GM12878 (cell line): Measurements from ENCODE around the gene FAM117B. TPM values are rescaled to one million over a fixed set of nuclear protein-coding genes. Genes with fewer than 3 reads are reported as not detected.

ENCODE experiments used
- ATAC-seq: fragments of 200-7000 bp; cut with Tn5 transposase; 3 replicates; pipeline ENCODE4 v1.9.1; 2020; ENCODE audit warnings: mild to moderate bottlenecking, moderate library complexity
- BruUV-seq: library from RNA; stranded (reverse); fragments of 400-500 nt; replicated peaks from 2 replicates; lab custom pipeline; 2021; lab: Mats Ljungman, UMichigan
- CTCF ChIA-PET: fragments of 300-600 bp; sonication (Branson Sonifier 250); formaldehyde crosslinking; extraction: SDS; loops from one replicate; lab custom pipeline; 2021; ENCODE audit warnings: inconsistent platforms; lab: Yijun Ruan, JAX
- POLR2A ChIA-PET: fragments of 350-600 bp; formaldehyde crosslinking; extraction: SDS; loops from one replicate; lab custom pipeline; 2021; ENCODE audit warnings: inconsistent platforms; lab: Charles Lee
- RAD21 ChIA-PET: fragments of 300-600 bp; sonication (Branson Sonifier 250); formaldehyde crosslinking; loops from one replicate; lab custom pipeline; 2023; ENCODE audit warnings: antibody characterized with exemption; ENCODE audit not compliant: unreplicated experiment; lab: Charles Lee
- SMC1A ChIA-PET: fragments of 300-600 bp; sonication (Branson Sonifier 250); formaldehyde crosslinking; loops from one replicate; lab custom pipeline; 2023; ENCODE audit not compliant: unreplicated experiment, uncharacterized antibody; lab: Charles Lee
- DNase-seq: peaks from one replicate; pipeline ENCODE4 v3.0.0-alpha.2; 2011; ENCODE audit warnings: low read depth, low spot score
- FAIRE-seq: peaks from 3 replicates; lab custom pipeline; 2011; peaks lifted over from hg19 to GRCh38; lab: Jason Lieb, UNC
- H2AFZ ChIP-seq: 2 replicates; pipeline ENCODE4 v1.6.0; 2011; ENCODE audit warnings: low read depth, low read length, control low read depth; ENCODE audit not compliant: control insufficient read depth
- H3K27ac ChIP-seq: 2 replicates; pipeline ENCODE4 v1.5.1; 2011; ENCODE audit warnings: control low read depth; ENCODE audit not compliant: control insufficient read depth, insufficient read depth
- H3K27me3 ChIP-seq, 2 experiments: replicated peaks in 1 of 2; 2 replicates each; pipeline versions ENCODE4 v1.6.0 to v1.6.1; 2011; ENCODE audit warnings: low read length in 1 of 2; ENCODE audit not compliant: control insufficient read depth in 2 of 2, insufficient read depth in 2 of 2
- H3K36me3 ChIP-seq, 2 experiments: 2 replicates each; pipeline ENCODE4 v1.5.1; 2011; ENCODE audit warnings: low read length in 1 of 2; ENCODE audit not compliant: control insufficient read depth in 2 of 2, insufficient read depth in 2 of 2
- H3K4me1 ChIP-seq: 2 replicates; pipeline ENCODE4 v1.6.1; 2011; ENCODE audit warnings: mild to moderate bottlenecking, low read length, moderate library complexity, mixed read lengths; ENCODE audit not compliant: control insufficient read depth, insufficient read depth
- H3K4me2 ChIP-seq: 2 replicates; pipeline ENCODE4 v1.6.0; 2011; ENCODE audit warnings: control low read depth; ENCODE audit not compliant: control insufficient read depth, insufficient read depth
- H3K4me3 ChIP-seq: fragments of 200-600 bp; sonication (generic); 2 replicates; pipeline ENCODE4 v1.5.1; 2016
- H3K79me2 ChIP-seq: 2 replicates; pipeline ENCODE4 v1.6.0; 2011; ENCODE audit warnings: low read length; ENCODE audit not compliant: control insufficient read depth, insufficient read depth
- H3K9ac ChIP-seq: 2 replicates; pipeline ENCODE4 v1.8.0; 2011; ENCODE audit warnings: low read length, control low read depth, mixed read lengths; ENCODE audit not compliant: control insufficient read depth, insufficient read depth
- H3K9me3 ChIP-seq: replicated peaks from 3 replicates; pipeline ENCODE4 v1.5.1; 2011; ENCODE audit warnings: mild to moderate bottlenecking, low read length; ENCODE audit not compliant: control insufficient read depth, insufficient read depth
- H4K20me1 ChIP-seq: 2 replicates; pipeline ENCODE4 v1.6.0; 2011; ENCODE audit not compliant: control insufficient read depth, insufficient read depth
- GABPA ChIP-seq: IDR thresholded peaks from 2 replicates; pipeline ENCODE4 v1.6.1; 2014; ENCODE audit warnings: antibody characterized with exemption, low read depth, mild to moderate bottlenecking, inconsistent platforms
- HCFC1 ChIP-seq: fragments of 150-350 bp; IDR thresholded peaks from 2 replicates; pipeline ENCODE4 v1.6.1; 2014; ENCODE audit warnings: low read length
- HDAC2 ChIP-seq: fragments of 200-600 bp; sonication (generic); IDR thresholded peaks from 2 replicates; pipeline ENCODE4 v1.6.1; 2017
- HDAC6 ChIP-seq: fragments of 200-600 bp; sonication (generic); IDR thresholded peaks from one replicate; pipeline ENCODE4 v1.8.0; 2017; ENCODE audit warnings: antibody characterized with exemption; ENCODE audit not compliant: unreplicated experiment
- IKZF1 ChIP-seq: fragments of 450-650 bp; conservative IDR thresholded peaks from 2 replicates; pipeline ENCODE4 v1.6.1; 2017; ENCODE audit warnings: antibody characterized with exemption, mild to moderate bottlenecking
- KLF5 ChIP-seq: fragments of 450-650 bp; IDR thresholded peaks from 2 replicates; pipeline ENCODE4 v1.6.1; 2014; ENCODE audit warnings: mild to moderate bottlenecking; ENCODE audit not compliant: partially characterized antibody
- MEF2A ChIP-seq: IDR thresholded peaks from 2 replicates; pipeline ENCODE4 v1.6.1; 2011; ENCODE audit warnings: low read depth, mild to moderate bottlenecking, low read length, moderate library complexity; ENCODE audit not compliant: insufficient read depth
- MTA3 ChIP-seq: IDR thresholded peaks from 2 replicates; pipeline ENCODE4 v1.6.1; 2012; ENCODE audit warnings: low read length, inconsistent platforms, borderline replicate concordance
- RBBP5 ChIP-seq: fragments of 200-600 bp; sonication (generic); conservative IDR thresholded peaks from 2 replicates; pipeline ENCODE4 v1.6.1; 2016
- RFX5 ChIP-seq: IDR thresholded peaks from 2 replicates; pipeline ENCODE4 v1.6.1; 2011; ENCODE audit warnings: low read depth, low read length, improper control_type of control experiment
- SIN3A ChIP-seq: IDR thresholded peaks from 2 replicates; pipeline ENCODE4 v1.6.1; 2012; ENCODE audit warnings: low read depth, low read length, improper control_type of control experiment
- SPI1 ChIP-seq: IDR thresholded peaks from 2 replicates; pipeline ENCODE4 v1.6.1; 2011; ENCODE audit warnings: low read depth, mild to moderate bottlenecking, low read length, moderate library complexity, borderline replicate concordance; ENCODE audit not compliant: insufficient read depth
- SUPT20H ChIP-seq: IDR thresholded peaks from 2 replicates; pipeline ENCODE4 v1.6.1; 2011; ENCODE audit warnings: low read depth, mild to moderate bottlenecking, low read length, moderate library complexity, borderline replicate concordance; ENCODE audit not compliant: control insufficient read depth
- ZBED1 ChIP-seq: IDR thresholded peaks from 2 replicates; pipeline ENCODE4 v1.6.1; 2016; ENCODE audit warnings: borderline replicate concordance
- ZNF217 ChIP-seq: fragments of 450-650 bp; IDR thresholded peaks from 2 replicates; pipeline ENCODE4 v1.6.1; 2017; ENCODE audit warnings: antibody characterized with exemption, mild to moderate bottlenecking
- ZZZ3 ChIP-seq: IDR thresholded peaks from 2 replicates; pipeline ENCODE4 v1.6.1; 2011; ENCODE audit warnings: low read depth; ENCODE audit not compliant: control insufficient read depth, insufficient read length
- WGBS: methylation state at CpG from one replicate; pipeline ENCODE4 v1.1.6; 2016; ENCODE audit warnings: low lambda C conversion rate; ENCODE audit not compliant: insufficient replicate concordance, insufficient coverage; ENCODE audit errors: missing lambda C conversion rate; 5-methylcytosine and 5-hydroxymethylcytosine counted together
- in situ Hi-C: fragments of 300-500 bp; cut with MboI; formaldehyde crosslinking; loops from 9 replicates; pipeline ENCODE4 v1.14.3; 2018; ENCODE audit warnings: mixed read lengths
- intact Hi-C: fragments of 100-400 bp; cut with micrococcal nuclease; formaldehyde crosslinking; loops from one replicate; pipeline ENCODE4 v1.14.2; 2022; ENCODE audit not compliant: unreplicated experiment
- polyA plus RNA-seq, 11 experiments: library from polyadenylated mRNA; depleted of rRNA in 4 of 11; unstranded in 6 of 11; stranded (reverse) in 5 of 11; fragments of >200 nt; fragmentation: Nextera tagmentation in 4 of 11; fragmentation: Illumina TruSeq in 1 of 11; extraction: Ambion mirVana in 4 of 11; extraction: Trizol in 1 of 11; gene quantifications; 1 replicate in 1 of 11; 2 replicates in 10 of 11; pipeline versions ENCODE4 v1.2.1 to v1.2.3, GENCODE V29; 2011 to 2016; ENCODE audit warnings: inconsistent platforms in 2 of 11, missing spikeins in 2 of 11, low read depth in 1 of 11
- total RNA-seq, 4 experiments: library from RNA; depleted of rRNA in 3 of 4; stranded (reverse); fragments of >200 nt in 3 of 4; fragmentation: Illumina TruSeq in 1 of 4; extraction: Trizol in 1 of 4; gene quantifications; 2 replicates each; pipeline versions ENCODE4 v1.2.1 to v1.2.3, GENCODE V29; 2013 to 2021
- TF ChIP-seq, protein P1 (sequence below): fragments of 450-650 bp; IDR thresholded peaks from 2 replicates; pipeline ENCODE4 v1.6.1; 2016; ENCODE audit warnings: mild to moderate bottlenecking
- TF ChIP-seq, protein P2 (sequence below): fragments of 450-650 bp; formaldehyde crosslinking; IDR thresholded peaks from 2 replicates; pipeline ENCODE4 v1.5.0; 2022; ENCODE audit warnings: mild to moderate bottlenecking, missing genetic modification characterization

FAM117B gene
- total and polyA plus RNA-seq, 10 of the 15 experiments (the other 5 are each of a cell fraction or from before 2014, with no cell fraction given): 1.6 to 7.6 (median 4.2) TPM

DNA sequence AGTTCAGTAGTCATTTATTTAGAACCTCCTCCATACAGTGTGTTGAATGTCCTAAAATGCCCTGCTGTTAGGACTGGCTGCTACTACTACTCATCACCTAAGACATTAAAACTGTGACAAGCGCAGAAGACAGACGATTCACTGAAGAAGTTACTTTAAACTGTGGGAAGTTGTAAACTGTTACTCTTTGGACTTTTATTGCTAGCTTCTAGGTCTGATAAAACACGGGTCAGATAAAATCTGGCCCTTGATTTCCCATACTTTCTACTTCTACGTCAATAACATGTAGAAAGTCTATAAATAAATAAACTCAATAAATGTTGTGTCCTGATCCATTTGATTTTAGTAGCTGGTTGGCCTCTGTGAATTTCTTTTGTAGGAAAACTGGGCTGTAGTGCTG, 123.4 kb downstream of the FAM117B start:
- BruUV-seq: no TSS peak
- in situ Hi-C loops: no loop called here
- WGBS: 88% methylated on average over 4 of the region's 4 CpGs

More for the DNA sequence above, 123.4 kb downstream of the FAM117B start:
- H3K27me3 ChIP-seq: no peaks in the 10 kb centered on the region
- intact Hi-C loops: no loop called here
- no peaks in the 10 kb centered on the region; a peak in 2 of 4 replicates for H3K36me3 ChIP-seq
- H3K9me3 ChIP-seq: no peaks in the 10 kb centered on the region
- ChIA-PET CTCF (no interaction called here), POLR2A (no interaction called here), SMC1A (interaction anchor here (1.0 to 1.7 kb wide), 4 partner anchors 23 to 170 kb away, joined by 3 to 4 read pairs (median 4); no protein-coding TSS in a partner anchor), RAD21 (interaction anchor here (0.6 kb wide), 1 partner anchor 182 kb away, joined by 3 read pairs; no protein-coding TSS in a partner anchor)
- no peak for DNase-seq
- H4K20me1 ChIP-seq: no peaks in the 10 kb centered on the region
- no peaks in the 10 kb centered on the region for H3K4me1 ChIP-seq
- H3K27ac ChIP-seq: no peak overlapping the region
- H2AFZ ChIP-seq: no peak overlapping the region
- FAIRE-seq: no peak
- no peak overlapping the region for H3K9ac ChIP-seq
- no peak overlapping the region for H3K4me3 ChIP-seq
- no peaks in the 10 kb centered on the region for H3K79me2 ChIP-seq
- H3K4me2 ChIP-seq: no peak overlapping the region
- TF ChIP-seq HDAC6: no peak
- TF ChIP-seq, protein P1, sequence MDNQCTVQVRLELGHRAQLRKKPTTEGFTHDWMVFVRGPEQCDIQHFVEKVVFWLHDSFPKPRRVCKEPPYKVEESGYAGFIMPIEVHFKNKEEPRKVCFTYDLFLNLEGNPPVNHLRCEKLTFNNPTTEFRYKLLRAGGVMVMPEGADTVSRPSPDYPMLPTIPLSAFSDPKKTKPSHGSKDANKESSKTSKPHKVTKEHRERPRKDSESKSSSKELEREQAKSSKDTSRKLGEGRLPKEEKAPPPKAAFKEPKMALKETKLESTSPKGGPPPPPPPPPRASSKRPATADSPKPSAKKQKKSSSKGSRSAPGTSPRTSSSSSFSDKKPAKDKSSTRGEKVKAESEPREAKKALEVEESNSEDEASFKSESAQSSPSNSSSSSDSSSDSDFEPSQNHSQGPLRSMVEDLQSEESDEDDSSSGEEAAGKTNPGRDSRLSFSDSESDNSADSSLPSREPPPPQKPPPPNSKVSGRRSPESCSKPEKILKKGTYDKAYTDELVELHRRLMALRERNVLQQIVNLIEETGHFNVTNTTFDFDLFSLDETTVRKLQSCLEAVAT: no peak
- no peak for TF ChIP-seq HCFC1
- no peak for TF ChIP-seq RBBP5
- no peak for TF ChIP-seq RFX5
- no peak for TF ChIP-seq KLF5
- TF ChIP-seq SUPT20H: no peak
- no peak for TF ChIP-seq ZZZ3
- no peak for TF ChIP-seq SPI1
- TF ChIP-seq, protein P2, sequence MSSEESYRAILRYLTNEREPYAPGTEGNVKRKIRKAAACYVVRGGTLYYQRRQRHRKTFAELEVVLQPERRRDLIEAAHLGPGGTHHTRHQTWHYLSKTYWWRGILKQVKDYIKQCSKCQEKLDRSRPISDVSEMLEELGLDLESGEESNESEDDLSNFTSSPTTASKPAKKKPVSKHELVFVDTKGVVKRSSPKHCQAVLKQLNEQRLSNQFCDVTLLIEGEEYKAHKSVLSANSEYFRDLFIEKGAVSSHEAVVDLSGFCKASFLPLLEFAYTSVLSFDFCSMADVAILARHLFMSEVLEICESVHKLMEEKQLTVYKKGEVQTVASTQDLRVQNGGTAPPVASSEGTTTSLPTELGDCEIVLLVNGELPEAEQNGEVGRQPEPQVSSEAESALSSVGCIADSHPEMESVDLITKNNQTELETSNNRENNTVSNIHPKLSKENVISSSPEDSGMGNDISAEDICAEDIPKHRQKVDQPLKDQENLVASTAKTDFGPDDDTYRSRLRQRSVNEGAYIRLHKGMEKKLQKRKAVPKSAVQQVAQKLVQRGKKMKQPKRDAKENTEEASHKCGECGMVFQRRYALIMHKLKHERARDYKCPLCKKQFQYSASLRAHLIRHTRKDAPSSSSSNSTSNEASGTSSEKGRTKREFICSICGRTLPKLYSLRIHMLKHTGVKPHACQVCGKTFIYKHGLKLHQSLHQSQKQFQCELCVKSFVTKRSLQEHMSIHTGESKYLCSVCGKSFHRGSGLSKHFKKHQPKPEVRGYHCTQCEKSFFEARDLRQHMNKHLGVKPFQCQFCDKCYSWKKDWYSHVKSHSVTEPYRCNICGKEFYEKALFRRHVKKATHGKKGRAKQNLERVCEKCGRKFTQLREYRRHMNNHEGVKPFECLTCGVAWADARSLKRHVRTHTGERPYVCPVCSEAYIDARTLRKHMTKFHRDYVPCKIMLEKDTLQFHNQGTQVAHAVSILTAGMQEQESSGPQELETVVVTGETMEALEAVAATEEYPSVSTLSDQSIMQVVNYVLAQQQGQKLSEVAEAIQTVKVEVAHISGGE: no peak
- no peak for TF ChIP-seq SIN3A
- TF ChIP-seq ZNF217: no peak
- no peak for TF ChIP-seq MTA3
- TF ChIP-seq ZBED1: no peak
- no peak for TF ChIP-seq GABPA
- TF ChIP-seq IKZF1: no peak
- TF ChIP-seq MEF2A: no peak
- no peak for TF ChIP-seq HDAC2
- ATAC-seq: no peak
